GM19193 (cell line): ENCODE results near the gene MT1H.

Experiments
- POLR2A ChIP-seq: IDR thresholded peaks from 4 replicates; pipeline ENCODE4 v1.6.1; 2011; ENCODE audit not compliant: insufficient read depth, insufficient read length; ENCODE audit errors: extremely low read depth

Gene MT1H

DNA sequence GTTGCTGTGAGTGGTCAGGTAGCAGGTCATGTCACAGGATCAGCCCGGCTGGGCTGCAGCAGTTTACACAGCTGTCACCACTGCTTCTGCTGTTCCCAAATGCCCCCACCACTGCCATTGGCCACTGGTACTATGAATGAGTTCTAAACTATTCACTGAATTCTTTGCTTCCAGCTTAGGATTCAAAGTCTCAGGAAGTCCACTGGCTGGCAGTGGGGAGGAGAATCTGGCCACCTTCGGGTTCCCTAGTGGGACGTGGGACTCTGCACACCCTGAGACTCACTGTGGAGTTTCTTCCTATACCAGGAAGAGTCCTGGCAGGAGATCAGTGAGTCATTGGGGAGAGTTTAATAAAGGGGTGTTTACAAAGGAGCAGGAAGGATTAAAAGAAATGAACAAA, 19.6 kb downstream of the MT1H start:
- TF ChIP-seq POLR2A, result no peak

GRCh38 chr16:56690420-56691122, 21.0 kb downstream of the MT1H start:
- TF ChIP-seq POLR2A, result no peak

- TF ChIP-seq POLR2A, result no peak
Measured at GRCh38 chr16:56691885-56692284, 22.3 kb downstream of the MT1H start.

- no peak for TF ChIP-seq POLR2A
Measured at GRCh38 chr16:56695246-56695645, 25.6 kb downstream of the MT1H start.

DNA sequence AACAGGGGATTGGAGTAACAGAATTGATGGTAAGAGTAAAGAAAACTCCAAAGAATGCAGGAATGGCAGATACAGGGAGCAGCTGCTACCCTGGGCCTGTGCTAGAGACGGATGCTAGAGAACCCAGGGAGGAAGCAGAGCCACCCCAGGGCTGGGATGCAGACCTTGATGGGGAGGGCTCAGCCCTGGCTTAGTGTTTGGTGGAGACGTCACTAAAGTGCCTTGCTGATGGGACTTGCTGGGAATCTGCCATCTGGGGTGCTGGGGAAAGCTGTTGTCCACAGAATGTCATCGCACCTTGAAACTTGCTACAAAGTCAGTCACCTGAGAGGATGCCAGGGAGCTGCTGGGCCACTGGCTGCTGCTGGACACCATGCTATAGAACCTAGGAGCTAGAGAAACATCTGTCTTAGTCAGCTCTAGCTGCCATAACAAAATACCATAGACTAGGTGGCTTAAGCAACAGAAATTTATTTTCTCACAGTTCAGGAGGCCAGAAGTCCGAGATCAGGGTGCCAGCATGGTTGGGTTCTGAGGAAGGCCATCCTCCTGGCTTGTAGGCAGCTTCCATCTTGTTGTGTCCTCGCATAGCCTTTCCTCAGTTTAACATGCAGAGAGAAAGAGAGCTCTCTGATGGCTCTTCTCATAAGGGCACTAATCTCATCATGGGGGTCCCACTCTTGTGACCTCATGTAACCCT, 28.0 kb downstream of the MT1H start:
- TF ChIP-seq POLR2A, result no peak

- no peak for TF ChIP-seq POLR2A
Measured at GRCh38 chr16:56700195-56700594, 30.6 kb downstream of the MT1H start.

DNA sequence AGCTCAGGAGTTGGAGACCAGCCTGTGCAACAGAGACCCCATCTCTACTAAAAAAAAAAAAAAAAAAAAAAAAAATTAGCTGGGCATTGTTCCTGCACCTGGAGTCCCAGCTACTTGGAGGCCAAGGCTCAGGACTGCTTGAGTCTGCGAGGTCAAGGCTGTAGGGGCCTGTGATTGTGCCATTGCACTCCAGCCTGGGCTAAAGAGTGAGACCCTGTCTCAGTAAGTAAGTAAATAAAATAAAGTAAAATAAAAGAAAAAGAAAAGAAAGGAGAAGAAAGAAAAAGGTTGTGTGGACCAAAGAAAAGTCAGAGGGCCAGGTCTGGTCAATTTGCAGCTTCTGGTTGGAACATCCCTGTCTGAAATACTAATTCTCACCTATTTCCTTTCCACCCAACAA, 31.0 kb downstream of the MT1H start:
- TF ChIP-seq POLR2A, result no peak

DNA sequence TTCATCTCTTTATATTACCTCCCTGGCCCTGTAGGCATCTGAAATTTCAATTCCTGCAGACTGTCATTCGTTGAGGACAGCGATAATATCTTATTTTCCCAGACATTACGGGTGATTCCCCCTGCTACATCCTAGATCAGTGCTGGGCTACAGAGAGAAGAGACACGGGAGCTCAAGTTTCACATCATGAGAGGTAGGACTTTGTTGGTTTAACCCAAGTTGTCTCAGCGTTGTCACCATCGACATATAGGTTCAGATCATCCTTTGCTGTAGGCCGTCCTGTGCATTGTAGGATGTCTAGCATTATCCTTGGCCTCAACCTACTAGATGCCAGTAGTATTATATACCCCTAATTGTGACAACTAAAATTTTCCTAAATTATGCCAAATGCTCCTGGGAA, 31.9 kb downstream of the MT1H start:
- no peak for TF ChIP-seq POLR2A

GRCh38 chr16:56702836-56703235, 33.2 kb downstream of the MT1H start:
- TF ChIP-seq POLR2A, result no peak

GRCh38 chr16:56708525-56709442, 39.2 kb downstream of the MT1H start:
- TF ChIP-seq POLR2A, result no peak

DNA sequence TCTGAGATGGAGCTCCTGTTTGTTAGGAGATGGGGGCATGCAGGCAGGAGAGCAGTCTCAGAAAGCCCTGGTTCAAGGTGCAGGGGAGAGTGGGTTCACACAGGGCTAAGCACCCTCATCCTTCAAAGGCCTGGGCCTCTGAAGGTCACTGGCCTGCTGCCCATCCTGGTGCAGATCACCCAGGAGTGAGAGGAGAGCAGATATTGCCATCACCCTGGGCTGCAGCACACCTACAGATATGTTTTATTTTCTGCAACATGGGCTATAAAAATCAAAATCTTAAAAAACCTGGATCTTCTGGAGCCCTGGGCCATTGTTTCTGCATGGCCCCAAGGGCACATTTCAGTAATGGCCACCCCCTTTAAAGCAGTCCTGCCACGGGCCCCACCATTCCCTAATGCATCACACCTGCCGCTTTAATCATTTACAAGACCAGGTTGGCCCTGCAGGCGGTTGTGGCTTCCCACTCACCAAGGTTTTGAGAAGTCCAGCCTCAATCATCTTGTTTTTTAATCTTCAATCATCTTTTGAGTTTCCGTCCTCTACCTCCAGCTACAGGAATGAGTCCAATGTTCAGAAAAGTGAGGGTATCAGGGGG, 39.9 kb downstream of the MT1H start:
- TF ChIP-seq POLR2A, result no peak

- TF ChIP-seq POLR2A, result no peak
Measured at GRCh38 chr16:56710181-56710737, 40.6 kb downstream of the MT1H start.

DNA sequence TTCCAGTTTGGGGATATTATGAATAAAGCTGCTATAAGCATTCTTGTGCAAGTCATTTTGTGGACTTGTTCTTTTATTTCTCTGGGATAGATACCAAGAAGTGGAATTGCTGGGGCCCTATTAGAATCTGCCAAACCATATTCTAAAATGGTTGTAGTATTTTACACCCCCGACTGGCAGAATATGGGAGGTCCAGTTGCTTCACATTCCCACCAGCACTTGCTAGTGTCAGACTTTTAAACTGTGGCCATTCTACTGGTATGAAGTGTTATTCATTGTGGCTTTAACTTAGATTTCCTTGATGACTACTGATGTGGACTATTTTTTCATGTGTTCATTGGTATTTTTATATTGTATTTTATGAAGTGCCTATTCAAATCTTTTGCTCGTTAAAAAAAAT, 42.2 kb downstream of the MT1H start:
- no peak for TF ChIP-seq POLR2A

- TF ChIP-seq POLR2A, result no peak
Measured at GRCh38 chr16:56713794-56714193, 44.2 kb downstream of the MT1H start.

- TF ChIP-seq POLR2A, result no peak
Measured at GRCh38 chr16:56715126-56715525, 45.5 kb downstream of the MT1H start.
